ENCODE results near the gene KIF17. TPM values are rescaled to one million over a fixed set of nuclear protein-coding genes. Genes with fewer than 3 reads are reported as not detected.

Gene KIF17
- total RNA-seq, 1 donor from 2014 or later, result not detected

- intact Hi-C loops (cut with micrococcal nuclease), result no loop called here
These were observed 6.3 kb downstream of the KIF17 start for GRCh38 chr1:20711285-20712214.

GRCh38 chr1:20710469-20711284 is 7.1 kb downstream of the KIF17 start:
- intact Hi-C loops (cut with micrococcal nuclease), result no loop called here

GRCh38 chr1:20709868-20710267 is 7.9 kb downstream of the KIF17 start:
- intact Hi-C loops (cut with micrococcal nuclease), result no loop called here

GRCh38 chr1:20708891-20709290 is 8.9 kb downstream of the KIF17 start:
- intact Hi-C loops (cut with micrococcal nuclease), result no loop called here

- intact Hi-C loops (cut with micrococcal nuclease), result no loop called here
These were observed 9.8 kb downstream of the KIF17 start for GRCh38 chr1:20708057-20708456.

- intact Hi-C loops (cut with micrococcal nuclease), result no loop called here
These were observed 11.0 kb downstream of the KIF17 start for GRCh38 chr1:20706841-20707240.

- intact Hi-C loops (cut with micrococcal nuclease), result no loop called here
These were observed 12.5 kb downstream of the KIF17 start for GRCh38 chr1:20705203-20705755.

- intact Hi-C loops (cut with micrococcal nuclease), result no loop called here
These were observed 13.2 kb downstream of the KIF17 start for GRCh38 chr1:20704390-20705202.

GRCh38 chr1:20703124-20703756 is 14.6 kb downstream of the KIF17 start:
- intact Hi-C loops (cut with micrococcal nuclease), result no loop called here

GRCh38 chr1:20702416-20702815 is 15.4 kb downstream of the KIF17 start:
- intact Hi-C loops (cut with micrococcal nuclease), result no loop called here

GRCh38 chr1:20701847-20702246 is 16.0 kb downstream of the KIF17 start:
- intact Hi-C loops (cut with micrococcal nuclease), result no loop called here

GRCh38 chr1:20701446-20701845 is 16.4 kb downstream of the KIF17 start:
- intact Hi-C loops (cut with micrococcal nuclease), result no loop called here

- intact Hi-C loops (cut with micrococcal nuclease), result no loop called here
These were observed 17.1 kb downstream of the KIF17 start for GRCh38 chr1:20700636-20701215.

- intact Hi-C loops (cut with micrococcal nuclease), result no loop called here
These were observed 18.2 kb downstream of the KIF17 start for GRCh38 chr1:20699558-20699957.

GRCh38 chr1:20698195-20698910 is 19.5 kb downstream of the KIF17 start:
- intact Hi-C loops (cut with micrococcal nuclease), result no loop called here

GRCh38 chr1:20697563-20697962 is 20.2 kb downstream of the KIF17 start:
- intact Hi-C loops (cut with micrococcal nuclease), result no loop called here

- intact Hi-C loops (cut with micrococcal nuclease), result loop anchor here (1.0 kb wide), 3 partner anchors 35 to 499 kb away; partner anchors contain the start of gene DDOST
These were observed 21.1 kb downstream of the KIF17 start for GRCh38 chr1:20696397-20697333.

- intact Hi-C loops (cut with micrococcal nuclease), result no loop called here
These were observed 22.3 kb downstream of the KIF17 start for GRCh38 chr1:20695515-20695914.

All from T-helper 1 cell treated with Interleukin-12 subunit alpha and Interleukin-12 subunit beta and Interleukin-4 antibody, amounts not matched to agents 30 ng/mL and 1 ng/mL, for 36 hours (primary cell).